Activated T-cell treated with anti-CD3 and anti-CD28 coated beads for 4 hours (primary cell): ENCODE data around the gene DDX59.

ENCODE experiments used
- DNase-seq: peaks from one replicate; pipeline ENCODE4 v3.0.0-alpha.2; 2020

Gene DDX59

DNA sequence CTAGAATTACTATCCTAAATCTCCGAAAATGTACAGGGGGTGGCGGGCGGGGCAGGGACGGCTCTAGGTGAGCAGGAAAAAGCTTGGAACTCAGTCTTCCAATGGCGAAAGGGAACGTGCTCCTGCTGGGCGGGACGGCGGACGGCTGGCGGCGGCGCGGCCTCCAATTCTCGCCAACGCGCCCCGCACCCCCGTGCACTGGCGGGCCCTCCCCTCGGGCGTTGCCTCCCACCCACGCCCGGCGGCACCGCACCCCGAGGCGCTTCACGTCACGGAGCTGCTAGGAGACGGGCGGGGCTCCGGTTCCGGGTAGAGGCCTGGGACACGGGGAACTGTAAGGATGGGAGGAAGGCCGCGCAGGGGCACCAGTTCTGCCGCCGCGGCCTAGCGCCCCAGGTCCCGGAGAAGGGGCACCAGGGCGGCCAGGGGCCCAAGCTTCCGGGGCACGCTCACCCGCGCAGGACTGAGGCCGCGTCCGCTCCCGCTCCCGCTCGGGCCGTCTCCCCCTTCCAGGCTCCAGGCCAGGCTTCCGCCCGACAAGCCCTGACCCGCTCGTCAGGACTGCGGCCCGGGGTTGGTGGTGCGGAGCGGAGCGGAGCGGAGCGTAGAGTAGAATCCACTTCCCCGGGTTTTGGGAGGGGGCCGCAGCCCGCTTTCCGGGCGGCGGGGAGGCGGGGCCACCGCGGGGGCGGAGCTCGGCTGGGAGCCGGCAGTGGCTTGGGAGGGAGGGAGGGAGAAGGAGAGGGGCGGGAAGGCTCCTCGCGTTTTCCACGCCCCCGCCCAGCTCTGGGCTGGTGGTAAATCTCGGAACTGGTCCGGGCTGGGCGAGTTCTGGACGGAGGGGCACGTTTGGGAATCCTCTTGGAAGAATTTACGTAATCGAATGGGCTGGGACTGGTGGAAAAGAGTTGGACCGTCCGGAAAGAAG is at the start of gene DDX59:
TSS of gene DDX59 (minus strand) at position 594 of the 928 bp plus-strand sequence. CDS start 3,167 bp downstream, outside the sequence.
- peak; percentile 86 for DNase-seq

DNA sequence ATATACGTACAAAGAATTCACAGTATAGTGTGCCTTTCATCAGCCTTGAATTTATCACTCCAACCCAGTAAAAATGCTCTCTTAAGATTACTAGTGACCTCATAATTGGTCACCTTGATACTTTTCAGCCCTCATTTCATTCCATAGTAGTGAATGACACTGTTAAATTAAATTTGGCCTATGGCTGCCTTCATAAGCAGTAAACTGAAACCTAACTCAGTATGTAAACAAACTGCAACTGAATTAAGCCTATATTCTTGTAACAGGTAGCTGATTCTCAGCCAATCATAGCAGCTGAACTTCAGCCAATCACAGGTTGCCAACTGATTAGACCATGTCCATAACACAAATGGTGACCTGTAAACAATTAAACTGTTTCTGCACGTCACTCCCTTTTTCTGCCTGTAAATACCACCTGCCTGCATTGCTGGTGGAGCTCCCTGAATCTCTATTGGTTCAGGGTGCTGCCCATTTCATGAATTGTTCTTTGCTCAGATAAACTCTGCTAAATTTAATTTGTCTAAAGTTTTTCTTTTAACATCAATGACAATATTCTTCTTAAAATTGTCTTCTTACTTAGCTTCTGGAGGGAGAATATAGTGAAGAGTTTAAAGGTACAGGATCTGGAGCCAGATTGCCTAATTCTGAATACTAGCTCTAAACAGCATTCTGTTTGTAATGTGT is 44.9 kb upstream of the DDX59 start:
- DNase-seq, result no peak

DNA sequence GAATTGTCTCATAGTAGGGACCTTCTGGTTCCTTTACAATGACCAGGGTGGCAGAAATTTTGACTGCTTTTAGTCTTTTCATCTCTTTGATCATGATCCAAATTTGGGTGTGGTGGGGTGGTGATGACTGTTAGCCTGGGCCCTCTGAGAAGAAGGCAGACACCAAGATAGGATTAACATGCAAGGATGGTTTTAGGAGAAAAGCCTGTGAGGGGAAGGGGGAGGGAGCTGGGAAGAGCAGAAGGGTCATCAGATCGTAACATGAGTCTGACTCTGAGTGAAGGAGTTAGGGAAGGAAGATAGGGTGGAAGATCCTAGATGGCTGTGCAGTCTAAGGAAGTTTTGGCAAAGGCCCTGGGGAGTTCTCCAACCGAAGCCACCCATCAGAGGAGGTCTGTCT is 40.5 kb upstream of the DDX59 start:
- DNase-seq, result no peak

DNA sequence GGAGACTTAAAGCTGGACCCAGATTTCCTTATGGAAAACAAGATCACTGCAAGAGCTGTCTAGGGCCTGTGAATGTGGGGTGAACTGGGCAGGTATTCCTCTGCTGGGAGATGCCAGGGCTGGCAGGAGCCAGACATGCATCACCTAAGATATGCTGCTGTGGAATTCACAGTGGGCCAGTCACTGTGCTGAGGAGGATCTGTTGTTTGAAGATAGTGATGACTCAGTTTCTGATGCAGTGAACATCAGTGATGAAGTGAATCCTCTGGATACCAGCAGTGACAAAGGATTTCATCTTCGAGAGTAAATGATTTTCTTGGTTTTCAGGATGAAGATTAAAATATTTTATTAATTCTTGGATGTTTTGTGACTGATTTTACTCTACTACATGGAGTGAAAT is 39.1 kb upstream of the DDX59 start:
- no peak for DNase-seq

DNA sequence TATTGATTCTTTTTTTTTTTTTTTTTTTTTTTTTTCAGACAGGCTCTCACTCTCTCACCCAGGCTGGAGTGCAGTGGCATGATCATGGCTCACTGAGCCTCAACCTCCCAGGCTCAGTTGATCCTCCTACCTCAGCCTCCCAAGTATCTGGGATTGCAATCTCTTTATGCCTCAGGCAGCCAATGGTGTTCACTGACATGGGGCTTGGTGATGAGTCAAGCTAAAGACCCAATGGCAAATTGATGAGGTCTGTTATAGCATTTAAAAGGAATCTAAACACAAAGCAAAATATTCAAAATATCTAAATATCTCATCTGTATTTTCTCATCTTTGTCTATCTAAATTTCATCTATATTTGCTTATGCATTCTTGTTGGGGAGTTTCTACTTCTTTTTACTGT is 38.5 kb upstream of the DDX59 start:
- no peak for DNase-seq

DNA sequence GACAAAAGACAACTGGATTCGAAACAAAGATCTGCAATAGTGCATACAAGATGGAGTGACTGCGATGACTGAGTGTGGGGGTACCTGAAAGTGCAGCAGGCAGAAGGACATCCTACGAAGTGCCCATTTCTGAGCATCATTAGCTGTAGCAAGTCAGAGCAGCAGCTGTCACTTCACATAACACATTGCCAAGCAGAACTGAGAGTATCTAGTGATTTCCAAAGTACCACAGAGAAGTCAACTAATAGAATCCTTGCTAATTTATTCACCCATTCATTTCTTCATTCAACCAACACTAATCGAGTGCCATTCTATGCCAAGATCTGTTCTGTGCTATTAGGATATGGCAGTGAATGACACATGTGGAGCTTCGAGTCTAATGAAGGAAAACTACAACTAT is 37.4 kb upstream of the DDX59 start:
- no peak for DNase-seq

DNA sequence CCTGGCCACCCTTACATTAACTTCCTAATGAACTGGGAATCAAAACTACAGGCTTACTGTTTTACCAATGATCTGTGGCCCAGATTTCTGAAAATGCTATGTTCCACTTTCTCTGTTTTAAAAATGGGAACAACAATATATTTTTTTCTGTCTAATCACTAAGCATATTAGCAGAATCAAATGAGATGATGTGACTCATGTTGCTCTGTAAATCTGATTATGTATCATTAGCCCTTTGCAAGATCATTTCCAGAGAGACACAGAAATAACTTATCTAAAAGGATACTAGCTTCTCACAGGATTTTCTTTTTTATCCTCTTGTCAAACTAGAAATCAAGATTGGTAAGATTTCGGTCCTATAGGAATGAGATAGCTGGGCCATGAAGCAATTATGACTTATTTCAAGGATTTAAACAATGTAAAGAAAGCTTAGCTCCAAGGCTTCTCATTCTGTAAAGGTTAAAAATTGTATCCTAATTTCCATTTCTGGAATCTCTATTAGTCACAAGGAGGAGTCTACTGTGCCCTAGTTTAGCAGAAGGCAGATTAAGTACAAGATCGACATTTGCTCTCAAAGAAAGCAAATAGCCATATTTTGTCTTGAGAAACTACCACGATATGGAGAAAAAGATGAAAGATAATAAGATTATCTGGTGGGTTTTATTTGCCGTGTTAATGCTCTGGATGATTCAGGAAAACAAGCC is 36.6 kb upstream of the DDX59 start:
- no peak for DNase-seq

DNA sequence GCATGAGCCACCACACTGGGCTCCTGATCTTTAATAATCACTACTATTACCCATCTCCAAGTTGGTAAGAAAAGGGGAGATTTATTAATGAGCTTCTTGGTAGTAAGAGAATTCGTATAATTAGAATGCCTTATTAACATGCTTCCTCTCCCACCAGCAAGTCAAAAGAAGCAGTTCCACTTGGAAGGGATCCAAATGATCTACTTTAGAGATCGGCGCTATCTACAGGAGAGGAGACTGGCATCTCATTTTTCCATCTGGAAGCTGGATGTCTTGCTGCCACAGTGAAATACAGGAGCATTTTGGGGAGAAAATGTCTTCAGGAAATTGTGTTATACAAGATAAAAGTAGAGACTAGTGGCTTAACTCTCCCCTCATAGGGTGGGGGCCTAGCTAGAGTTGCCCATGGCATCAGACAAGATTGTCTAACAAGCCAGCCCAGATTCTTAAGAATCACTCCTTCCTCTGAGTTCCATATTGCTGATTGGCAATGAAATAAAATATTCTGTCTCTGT is 35.3 kb upstream of the DDX59 start:
- DNase-seq, result no peak

DNA sequence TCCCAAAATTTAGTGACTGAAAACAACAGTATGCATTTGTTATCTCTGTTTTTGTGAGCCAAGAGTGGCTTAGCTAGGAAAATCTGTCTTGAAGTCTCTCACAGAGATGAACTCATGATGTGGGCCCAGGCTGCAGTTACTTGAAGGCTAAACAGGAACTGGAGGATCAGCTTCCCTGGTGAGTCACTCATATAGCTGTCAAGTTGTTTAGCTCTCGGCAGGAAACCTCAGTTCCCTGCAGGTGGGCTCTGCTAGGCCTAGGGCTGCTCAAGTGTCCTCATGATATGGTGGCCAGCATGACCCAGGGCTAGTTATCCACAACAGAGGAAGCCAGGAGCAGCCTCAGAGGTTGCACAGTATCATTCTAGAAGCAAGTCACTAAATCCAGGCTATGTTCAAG is 30.2 kb upstream of the DDX59 start:
- DNase-seq, result no peak

DNA sequence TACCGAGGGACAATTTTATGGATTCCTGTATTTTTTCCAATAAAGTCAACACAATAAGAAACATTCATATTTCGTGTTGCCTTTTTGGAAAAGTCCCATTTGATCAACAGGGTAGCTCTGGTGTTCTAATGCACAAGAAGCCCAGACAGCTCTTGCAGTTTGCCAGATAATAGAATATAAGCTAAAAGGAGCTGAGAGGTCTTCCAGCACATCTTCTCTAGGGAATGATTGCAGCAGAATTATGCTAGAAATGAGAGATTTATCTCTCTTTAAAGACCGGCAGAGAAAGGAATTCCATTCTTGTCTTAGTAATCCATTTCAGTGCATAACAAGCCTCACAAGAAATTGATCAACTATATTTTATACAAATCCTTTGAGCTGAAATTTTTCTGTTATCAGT is 25.0 kb upstream of the DDX59 start:
- no peak for DNase-seq

DNA sequence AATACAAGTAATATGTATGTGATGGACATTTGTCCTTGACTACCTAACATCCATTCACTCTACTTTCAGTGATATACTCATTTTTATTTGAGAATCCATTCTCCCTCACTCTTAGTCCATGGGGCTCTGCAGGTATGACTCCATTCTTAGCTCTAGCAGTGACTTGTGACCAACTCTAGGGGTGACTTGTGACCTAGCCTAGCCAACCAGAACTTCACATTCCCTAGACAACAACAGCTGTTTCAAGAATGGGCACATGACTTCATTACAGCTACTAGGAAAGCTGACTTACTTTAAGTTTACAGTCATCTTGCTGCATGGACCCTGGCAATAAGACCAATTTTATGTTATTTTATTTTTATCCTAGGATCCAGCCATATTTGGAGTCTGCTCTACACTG is 23.6 kb upstream of the DDX59 start:
- DNase-seq, result no peak

DNA sequence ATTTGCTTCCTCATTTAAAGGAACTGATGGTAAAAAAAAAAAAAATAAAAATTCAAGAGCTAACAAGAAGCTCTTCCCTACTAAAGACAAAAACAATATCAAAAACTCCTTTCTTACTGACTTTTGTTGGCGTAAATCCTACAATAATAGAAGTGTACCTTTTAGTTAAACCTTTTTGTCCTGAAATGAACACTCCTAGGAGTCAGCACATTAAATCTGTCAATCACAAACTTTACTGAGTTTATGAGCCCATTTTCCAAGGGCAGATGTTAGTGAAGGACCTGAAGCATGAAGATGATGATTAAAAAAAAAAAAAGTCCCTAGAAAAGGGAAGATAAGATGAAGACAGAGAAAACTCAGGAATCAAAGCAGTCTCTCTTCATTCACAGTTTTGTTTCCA is 22.6 kb upstream of the DDX59 start:
- DNase-seq, result no peak

DNA sequence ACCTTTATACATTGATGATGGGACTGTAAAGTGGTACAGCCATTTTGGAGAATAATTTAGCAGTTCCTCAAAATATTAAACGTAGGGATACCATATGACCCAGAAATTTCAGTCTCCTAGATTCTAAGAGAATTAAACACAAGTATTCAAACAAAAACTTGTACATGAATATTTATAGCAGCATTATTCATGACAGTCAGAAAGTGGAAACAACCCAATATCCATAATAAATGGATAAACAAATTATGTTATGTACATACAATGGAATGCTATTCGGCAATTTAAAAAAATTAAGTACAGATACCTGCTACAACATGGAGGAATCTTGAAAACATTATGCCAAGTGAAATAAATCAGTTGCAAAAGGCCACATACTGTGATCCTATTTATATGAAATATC is 16.9 kb upstream of the DDX59 start:
- DNase-seq, result no peak

DNA sequence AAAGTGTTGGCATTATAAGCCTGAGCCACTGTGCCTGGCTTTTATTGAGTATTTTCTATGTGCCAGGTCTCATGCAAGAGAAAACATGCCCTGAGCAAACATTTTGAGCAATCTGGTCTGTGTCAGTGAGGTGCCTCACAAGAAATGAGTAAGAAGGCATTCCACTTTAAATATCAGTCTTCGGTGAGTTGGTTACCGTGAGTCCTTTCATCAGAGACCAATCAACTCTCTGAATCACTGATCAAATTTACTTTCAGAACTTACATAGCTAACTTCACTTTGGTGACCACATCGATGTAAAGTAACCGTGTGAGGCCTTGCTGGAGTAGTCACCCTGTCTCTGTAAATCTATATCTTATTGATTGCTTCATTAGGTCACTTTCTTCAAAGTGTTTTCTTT is 14.3 kb upstream of the DDX59 start:
- no peak for DNase-seq

DNA sequence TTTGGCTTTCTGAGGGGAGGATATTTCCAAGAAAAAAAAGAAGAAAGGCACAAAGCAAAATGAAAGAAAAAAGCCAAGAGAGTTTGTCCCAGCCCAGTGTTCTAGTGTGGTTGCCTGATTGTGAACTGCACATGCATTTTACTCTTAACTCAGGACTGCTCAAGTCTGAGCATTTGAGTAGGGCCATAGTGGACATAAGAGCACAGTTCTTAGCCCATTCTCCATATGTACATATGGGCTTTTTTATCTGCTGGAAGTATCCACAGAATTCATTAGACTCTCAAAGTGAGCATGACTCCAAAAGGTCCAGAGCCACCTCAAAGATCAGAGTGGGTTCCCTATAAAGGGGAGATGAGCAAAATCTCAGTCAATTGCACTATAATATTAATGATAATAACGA is 13.6 kb upstream of the DDX59 start:
- DNase-seq, result no peak

DNA sequence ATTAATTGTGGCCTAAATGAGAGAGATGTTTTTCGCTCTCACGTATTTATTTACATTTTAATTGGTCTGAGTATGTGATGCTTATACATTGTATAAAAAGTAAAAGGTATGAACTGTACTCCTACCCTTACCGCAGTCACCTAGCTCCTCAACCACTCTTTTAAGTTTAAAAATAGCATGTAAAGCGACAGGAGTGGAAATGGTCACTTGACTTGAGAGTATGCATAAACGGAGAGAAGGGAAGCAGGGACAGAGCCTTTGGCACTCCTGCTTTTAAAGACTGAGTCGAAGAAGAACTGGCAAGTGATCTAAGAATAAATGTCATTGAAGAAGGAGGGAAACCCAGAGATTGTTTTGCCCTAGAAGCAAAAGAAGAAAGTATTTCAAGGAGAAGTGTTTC is 11.5 kb upstream of the DDX59 start:
- no peak for DNase-seq

DNA sequence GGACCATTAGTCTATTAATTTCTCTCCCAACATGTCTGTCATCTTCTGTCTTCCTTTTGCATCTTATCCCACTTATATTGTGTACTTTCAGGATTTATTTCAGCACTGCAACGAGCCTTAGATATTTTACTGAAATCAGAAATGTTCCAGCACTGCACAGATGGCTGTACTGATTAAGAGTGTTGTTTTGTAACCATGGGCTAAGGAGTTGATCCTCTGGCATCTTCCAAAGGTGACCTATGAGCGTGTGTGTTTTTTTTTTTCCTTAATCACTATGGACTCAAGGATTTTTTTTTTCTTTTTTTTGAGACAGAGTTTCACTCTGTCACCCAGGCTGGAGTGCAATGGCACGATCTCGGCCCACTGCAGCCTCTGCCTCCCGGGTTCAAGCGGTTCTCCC is 7.1 kb upstream of the DDX59 start:
- no peak for DNase-seq

DNA sequence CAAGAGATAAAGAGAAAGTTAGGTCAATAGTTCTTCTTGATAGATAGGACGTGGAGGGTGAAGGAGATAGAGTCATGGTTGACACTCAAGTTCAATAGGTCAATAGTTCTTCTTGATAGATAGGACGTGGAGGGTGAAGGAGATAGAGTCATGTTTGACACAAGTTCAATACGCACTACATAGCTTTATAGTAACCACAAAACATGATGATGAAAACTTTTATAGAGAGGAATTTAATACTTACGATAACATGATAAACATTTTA is 5.8 kb upstream of the DDX59 start:
- DNase-seq, result no peak

DNA sequence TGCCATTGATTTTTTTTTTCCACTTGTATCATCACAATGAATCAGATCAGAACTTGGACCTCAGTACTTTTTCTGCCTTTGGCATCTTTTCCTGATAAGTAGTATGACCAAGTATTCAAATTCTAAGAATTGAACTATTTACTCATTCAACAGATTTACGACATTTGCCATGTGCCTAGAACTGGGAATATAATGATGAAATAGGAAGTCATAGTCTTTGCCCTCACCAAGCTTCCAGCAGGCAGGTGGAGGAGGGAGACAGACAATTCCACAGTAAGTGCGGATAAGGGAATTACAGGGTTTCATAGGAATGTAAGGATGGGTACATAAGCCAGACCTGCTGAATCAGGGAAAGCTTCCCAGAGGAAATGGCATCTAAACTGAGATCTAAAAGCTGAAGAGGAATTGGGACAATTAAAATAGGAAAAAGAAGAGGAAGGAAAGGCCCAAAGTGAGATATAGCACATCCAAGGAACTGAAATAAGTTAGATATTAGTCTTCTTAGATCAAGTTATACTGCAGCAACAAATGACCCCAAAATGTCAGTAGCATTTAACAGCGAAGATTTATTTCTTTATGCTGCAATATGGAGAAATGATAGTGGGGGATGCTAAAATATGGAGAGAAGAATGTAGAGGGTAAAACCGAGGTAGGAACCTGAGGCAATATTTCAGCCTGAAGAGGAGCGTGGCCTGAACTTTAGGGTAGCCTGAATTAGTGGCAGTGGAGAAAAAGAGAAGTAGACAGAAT is 5.3 kb upstream of the DDX59 start:
- DNase-seq, result no peak

DNA sequence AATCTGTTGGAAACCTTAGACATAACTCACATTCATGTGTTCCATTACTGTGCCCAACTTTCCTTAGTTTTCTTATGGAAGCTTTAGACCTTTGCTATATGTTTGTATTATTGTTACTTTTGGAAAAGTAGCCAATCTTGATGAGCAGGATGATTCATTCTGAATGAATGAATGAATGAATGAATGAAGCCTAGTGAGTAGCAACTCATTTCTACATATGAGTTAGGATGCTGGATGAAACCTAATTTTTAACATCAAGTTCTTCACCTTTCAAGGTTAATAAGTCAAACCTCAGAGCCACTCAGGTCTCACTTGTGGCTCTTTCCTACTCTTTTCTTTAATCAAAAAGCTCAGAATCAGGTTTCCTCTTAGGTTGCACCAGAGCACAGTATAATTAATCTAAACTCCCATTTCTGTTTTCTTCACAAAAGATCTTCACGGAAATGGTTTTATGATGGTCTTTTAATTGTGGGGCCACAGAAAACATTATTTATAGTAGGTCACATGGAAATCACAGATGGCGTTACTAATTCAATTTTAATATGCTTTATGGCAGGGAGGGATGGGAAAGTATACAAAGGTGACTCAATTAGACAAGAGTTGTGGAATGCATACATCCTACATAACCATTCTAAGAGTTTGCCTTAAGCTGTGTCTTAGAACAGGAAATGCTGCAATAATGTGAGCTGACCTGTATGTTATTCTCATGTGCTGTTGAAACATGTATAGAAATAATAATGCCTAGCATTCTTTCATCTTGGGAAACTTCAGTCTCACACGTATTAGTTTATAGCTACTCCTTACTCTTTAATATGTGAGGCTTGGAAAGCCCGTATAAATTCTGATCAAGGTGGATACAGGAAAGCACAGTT is 4.5 kb upstream of the DDX59 start:
- no peak for DNase-seq

DNA sequence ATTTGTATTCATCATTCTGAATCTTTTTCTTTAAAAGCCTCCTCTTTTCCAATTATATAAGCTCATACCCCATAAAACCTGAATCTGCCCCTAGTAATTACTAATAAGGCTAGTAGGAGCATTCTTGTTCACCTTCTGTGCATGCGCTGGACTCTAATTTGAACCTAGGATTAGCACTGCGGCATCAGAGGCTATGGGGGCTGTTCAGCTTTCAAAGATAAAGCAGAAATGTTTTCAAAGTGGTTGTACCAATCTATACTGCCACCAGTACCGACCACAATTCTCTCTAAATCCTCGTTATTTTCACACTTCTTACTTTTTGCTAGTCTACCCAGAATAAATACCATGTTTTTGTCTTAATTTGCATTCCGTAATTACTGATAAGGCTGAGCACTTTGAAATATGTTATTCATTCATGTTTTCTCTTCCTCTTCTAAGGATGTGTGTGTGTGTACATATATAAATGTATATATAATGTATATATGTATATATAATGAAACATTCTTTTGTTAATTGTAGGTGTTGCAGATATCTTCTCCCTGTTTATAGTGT is 1.6 kb upstream of the DDX59 start:
- DNase-seq, result no peak
